GM21723 (cell line): ENCODE measurements around the gene CDK16.
"Not testable (repeated sequence)": the region's sequence is repeated elsewhere in the genome, so short reads cannot be mapped to it uniquely, and the experiment has no call there.

ENCODE experiments used
- ATAC-seq: cut with Tn5 transposase; IDR thresholded peaks from one replicate; pipeline ENCODE4 v1.9.1; 2021; ENCODE audit warnings: mild to moderate bottlenecking, moderate library complexity; ENCODE audit not compliant: unreplicated experiment

The CDK16 gene

GRCh38 chrX:47247206-47247998 lies 28.9 kb downstream of the CDK16 start:
- ATAC-seq, result no peak

GRCh38 chrX:47247999-47248320 lies 29.5 kb downstream of the CDK16 start:
- ATAC-seq, result no peak

GRCh38 chrX:47248576-47248975 lies 30.1 kb downstream of the CDK16 start:
- ATAC-seq, result no peak

GRCh38 chrX:47250017-47250347 lies 31.5 kb downstream of the CDK16 start:
- no peak for ATAC-seq

GRCh38 chrX:47257620-47258019 lies 39.1 kb downstream of the CDK16 start:
- not testable (repeated sequence) for ATAC-seq

- ATAC-seq, result no peak
Observed at GRCh38 chrX:47264483-47265173, 46.1 kb downstream of the CDK16 start.

GRCh38 chrX:47266643-47267042 lies 48.2 kb downstream of the CDK16 start:
- ATAC-seq, result no peak

GRCh38 chrX:47272013-47272408 lies 53.5 kb downstream of the CDK16 start:
- ATAC-seq, result no peak

- no peak for ATAC-seq
Observed at GRCh38 chrX:47273011-47273730, 54.7 kb downstream of the CDK16 start.

GRCh38 chrX:47278691-47279090 lies 60.2 kb downstream of the CDK16 start:
- no peak for ATAC-seq
